Stimulated activated CD4-positive, alpha-beta T cell treated with anti-CD3 and anti-CD28 coated beads, Interleukin-1b, Interleukin-23, amount 100 ng/mL, for 48 hours (primary cell): ENCODE measurements around the gene TFAP2D.

Source experiments
- DNase-seq: peaks from one replicate; pipeline ENCODE4 v3.0.0-alpha.2; 2020

Gene TFAP2D

DNA sequence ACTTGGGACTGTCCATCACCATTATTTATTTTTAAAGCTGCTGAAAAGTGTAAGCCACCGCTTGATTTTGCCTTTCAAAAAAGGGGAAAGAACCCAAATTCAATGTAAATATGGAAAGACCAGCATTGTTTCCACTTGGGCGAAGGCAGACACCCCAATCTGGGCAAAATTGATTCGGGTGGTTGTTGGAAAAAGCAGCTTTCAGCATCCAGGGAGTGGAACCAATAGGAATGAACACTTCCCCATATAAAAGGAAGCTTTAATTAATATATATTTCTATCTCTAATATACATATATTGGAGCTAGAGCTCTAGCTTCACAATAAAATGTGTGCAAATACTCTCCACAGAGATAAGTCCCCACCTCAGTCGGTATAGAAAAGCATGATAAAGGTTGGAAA lies at the start of gene TFAP2D:
Gene TFAP2D (plus strand): TSS at position 301 of the 400 bp plus-strand sequence. CDS start 530 bp downstream, outside the sequence.
- no peak for DNase-seq

DNA sequence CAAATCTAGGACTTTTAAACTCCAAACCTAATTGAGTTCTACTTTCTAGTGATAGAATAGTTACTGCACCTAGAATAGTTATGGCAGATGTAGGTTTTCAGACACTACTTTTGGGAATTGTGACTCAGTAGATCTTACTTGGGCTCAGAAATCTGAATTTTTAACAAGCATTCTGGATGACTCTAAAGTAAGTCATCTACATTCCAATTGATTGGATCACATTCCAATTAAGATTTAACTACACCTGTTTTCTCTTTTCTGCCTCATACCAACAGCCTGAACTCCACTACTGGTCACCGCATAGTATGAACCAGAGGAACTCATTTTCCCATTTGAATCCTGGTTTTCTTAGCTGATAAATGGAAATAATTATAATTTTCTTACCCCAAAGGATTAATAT lies 49.5 kb upstream of the TFAP2D start:
- DNase-seq, result no peak

DNA sequence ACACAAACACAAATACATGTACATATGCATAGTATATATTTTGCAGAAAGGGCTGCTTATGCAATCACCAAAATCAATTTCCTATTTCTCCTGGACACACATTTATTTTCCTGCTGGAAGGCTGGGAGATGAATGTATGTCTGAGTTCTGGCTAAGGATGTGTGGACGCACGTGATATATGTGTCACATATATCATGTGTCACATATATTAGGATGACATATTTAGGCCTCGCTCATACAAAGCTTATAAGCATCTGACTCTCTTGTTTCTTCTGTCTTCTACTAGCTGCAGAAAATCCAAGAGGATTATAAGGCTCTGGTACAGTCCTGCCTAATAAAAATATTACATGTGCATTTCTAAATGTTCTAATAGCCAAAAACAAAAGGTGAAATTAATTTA lies 47.2 kb upstream of the TFAP2D start:
- no peak for DNase-seq

DNA sequence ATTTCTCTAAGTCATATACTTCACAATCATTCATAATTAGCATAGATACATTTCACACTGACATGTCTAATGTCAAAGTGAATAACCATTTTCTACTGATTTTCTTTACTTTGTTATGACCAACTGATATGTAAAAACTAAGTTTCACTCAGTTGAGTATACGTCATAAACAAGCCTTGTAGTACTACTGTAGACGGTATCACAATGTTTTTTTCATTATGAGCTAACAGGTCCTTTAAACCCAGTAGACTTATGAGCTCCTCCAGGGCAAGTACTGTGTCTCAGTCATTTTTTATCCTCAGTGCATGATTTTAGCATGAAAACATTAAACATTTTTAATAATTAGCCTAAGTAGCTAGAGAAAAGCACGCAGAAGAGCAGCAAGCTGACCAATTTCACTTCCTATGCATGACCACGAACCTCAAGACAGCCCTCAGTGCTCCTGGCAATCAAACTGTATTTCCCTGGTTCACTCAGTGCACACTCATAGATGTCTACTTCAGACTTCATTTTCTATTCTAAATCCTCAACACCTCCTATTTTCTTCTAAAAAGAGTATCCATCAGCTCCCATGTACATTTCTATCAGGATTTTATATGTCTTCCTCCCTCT lies 32.0 kb upstream of the TFAP2D start:
- DNase-seq, result no peak

DNA sequence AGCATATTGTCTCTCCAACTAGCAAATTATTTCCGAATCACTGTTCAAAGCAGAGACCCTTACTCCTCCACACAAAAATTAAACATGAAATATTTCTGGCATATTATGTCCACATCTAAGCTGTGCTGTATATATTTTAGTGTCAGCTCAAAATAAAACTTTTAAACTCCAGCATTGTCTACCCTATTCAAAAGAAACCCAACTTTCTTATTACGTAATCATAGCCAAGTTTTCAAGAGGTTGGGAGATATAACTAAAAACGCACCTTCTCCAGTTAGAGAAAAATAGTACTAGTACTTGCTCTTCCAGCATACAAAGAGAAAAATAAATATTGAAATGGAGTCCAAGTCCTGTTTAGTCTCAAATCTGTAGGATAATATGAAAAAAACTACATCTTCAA lies 24.1 kb upstream of the TFAP2D start:
- no peak for DNase-seq

DNA sequence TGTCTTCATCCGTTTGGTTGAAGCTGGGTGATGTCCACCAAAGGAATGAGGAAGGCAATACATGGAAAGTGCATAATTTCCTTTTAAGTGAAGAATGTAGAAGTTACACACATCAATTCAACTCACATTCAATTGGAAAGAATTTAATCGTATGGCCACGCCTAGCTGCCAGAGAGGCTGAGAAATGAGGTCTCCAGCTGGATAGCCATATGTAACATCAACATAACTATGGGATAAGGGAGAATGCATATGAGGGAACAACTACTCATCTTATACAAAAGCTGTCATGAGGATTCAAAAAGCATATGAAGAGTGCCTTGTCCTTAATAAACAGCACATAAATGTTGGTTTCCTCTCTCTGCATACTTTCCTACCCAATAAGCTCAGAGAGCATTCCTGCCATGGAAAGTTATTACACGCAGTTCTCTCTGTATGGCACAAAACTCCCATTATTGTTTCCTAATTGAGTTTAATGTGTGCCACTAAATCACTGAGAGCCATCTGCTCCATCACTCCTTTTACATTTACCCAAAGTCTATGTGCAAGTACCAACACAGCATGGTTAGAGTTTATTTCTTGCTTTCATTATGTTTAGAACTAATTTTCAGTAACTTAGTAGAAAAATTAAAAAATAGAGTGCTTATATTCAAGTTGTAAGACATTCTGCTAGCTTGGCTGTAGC lies 21.4 kb upstream of the TFAP2D start:
- no peak for DNase-seq

DNA sequence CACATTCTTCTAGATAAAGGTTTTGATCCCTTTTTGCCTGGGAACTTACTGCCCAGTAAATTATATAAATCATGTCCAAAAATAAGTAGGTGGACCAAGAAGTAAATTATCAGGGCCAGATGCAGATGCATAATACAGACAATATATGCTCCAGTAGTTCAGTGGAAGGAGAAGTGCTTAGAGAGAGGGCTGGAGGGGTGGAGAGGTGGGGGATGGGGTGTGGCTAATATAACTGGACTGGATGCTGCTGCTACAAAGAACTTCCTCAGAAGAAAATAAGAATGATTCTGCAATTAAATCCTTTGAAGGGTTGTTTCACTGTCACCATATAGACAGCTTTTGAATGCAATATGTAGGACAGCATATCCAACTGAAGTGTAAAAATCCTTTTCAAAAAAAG lies 14.8 kb upstream of the TFAP2D start:
- no peak for DNase-seq

DNA sequence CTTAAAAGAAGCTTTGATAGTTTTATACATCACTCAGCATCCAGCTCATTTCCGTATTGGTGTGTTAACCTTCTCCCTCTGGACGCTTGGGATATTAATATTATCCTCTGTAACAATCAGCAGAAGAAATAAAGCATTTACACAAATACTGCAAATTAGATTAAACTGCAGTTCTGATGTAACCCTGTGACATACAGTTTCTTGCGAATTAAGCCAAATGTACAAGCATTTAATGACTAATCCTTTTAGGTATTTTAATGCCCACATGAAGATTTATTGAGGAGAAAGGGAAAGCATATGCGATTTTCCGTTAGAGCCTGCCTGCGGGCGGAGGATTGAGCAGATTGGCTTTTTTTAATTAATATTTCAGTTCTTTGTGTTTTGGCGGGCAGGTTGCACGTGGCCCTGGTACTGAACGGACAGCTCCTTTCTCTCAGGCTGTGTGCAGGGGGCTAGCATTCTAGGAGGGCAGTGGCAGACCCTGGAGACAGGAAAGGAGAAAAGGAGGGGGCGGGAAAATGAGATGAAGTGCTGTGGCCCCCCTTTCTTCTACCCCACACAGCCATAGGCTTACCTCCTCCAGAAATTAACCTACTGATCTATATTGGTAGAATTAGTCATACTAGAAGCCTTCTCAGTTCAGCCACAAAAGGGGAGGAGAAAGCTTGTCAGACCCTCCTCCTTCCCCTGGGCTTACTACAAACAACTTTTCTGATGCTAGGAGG lies 14.1 kb upstream of the TFAP2D start:
- DNase-seq, result no peak

DNA sequence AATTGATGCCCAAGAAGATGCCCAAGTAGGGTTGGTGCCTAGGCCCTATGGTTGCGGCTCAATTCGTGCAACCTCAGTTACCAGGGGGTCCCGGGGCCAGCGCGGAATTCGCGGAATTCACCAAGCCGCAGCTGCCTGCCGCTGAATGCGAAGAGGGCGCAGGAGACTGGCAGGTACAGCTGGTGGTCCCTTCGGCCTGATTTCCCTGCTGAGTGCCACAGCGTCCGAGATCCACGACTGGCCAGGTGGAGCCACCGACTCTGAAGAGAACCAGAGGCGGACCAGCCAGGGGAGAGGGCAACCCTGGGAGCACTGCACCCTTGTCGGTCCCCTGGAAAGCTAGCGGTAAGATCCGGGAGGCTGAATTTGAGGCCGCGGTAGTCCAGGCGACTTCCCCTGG lies 6.8 kb upstream of the TFAP2D start:
- DNase-seq, result no peak

DNA sequence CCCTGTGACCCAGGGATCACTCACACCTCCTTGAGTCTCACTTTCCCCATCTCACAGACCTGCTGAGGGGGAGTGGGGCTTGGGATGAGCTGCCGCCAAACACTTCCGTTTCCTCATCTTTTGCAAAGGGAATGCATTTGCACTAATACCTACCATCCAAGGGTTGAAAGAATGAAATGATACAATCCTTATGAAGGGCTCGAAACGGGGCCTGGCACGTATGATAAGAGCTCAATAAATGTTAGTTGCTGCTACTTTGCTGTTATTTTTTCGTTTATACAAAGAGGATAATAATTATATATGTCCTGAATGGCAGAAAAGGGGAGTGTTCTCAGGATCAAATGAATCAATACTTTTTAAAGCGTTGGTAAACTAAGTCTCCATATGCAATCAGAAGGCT lies 6.1 kb upstream of the TFAP2D start:
- no peak for DNase-seq

DNA sequence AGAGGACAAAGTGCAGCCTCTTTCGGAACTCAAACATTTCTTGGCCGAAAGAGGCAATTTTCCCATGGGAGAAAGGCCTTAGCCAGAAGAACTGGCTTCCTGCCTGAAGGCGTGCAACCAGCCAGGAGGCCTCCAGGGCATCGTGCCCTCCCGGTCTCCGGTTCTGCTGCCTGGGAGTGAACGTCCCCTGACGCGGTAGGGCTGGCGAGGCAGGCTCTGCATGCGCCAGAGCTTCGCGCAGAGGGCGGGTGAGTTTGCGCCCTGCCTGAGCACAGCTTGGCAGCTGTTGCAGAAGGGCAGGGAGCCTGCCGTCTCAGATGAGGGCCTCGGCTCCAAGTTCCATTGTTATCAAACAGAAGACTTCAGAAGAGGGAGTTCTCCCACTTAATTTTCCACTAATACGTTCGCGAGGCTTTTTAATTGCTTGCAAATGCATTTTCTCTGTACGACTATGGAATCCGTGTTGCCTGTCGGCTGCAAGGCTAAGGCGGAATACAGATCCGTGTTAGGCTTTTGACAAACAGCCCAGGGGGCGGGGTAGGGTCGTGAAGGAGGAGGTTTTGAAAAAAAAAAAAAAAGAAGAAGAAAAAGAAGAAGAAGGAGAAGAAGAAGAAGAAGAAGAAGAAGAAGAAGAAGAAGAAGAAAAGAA lies 5.5 kb upstream of the TFAP2D start:
- no peak for DNase-seq

DNA sequence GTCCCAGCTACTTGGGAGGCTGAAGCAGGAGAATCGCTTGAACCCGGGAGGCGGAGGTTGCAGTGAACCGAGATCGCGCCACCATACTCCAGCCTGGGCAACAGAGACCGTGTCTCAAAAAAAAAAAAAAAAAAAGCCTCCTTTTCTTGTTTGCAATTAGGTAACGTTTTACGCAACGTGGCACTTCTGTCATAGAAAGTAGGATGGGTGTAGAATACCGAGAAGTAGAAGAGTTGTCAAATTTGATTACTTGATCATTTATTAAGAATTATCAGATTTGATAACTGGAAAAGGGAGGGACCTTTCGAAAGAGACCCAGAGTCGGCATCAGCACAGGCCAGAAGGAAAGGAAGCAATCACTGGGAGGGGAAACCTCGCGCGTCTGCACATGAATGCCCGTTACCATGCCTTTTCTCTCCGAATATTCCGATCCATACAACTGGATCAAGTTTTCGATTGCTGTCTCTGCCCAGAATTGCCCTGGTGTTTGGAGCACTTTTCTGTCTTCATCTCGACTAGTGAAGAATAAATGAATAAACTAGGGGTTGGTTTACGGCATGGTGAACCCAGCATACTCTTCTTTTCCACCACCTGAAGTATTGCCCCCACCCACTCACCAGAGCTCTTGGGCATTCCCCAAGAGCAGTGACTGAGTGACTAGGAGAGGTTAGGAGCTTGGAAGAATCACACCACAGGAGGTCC lies 4.5 kb upstream of the TFAP2D start:
- DNase-seq, result no peak

DNA sequence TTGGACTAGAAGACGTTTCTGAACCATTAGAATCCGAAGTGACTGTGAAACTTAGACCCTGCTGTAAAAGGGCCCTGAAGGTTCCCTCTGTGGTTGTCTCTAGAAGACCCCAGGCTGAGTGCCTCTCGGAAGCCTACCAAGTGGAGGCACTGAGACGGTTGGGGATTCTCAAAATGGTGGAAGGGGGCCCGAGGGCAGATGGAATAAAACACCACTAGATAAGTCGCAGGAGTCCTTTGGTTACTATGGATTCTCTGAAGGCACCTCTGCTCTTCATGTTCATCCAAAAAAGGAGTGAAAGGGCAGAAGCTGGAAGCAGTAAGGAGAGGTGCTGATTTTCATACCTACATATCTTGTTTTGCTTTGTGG lies 4.0 kb upstream of the TFAP2D start:
- no peak for DNase-seq

DNA sequence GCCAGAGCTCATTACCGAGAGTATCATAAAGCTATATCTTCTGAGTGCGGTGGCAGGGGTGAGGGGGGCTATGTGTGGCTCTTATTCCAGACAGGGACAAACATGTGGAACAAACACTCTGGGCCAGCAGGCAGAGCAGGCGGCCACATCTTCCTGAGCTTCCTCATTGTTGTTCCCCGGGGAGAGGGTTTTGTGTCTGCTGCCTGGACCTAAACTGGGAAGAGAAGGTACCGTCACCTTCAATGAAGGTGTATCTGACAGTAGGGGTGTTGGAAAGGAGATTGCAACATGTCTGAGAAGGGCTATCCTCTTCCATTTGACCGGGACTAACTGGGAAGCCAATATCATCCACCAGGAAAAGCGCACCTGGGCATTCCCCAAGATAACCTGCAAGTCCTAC lies 1.6 kb upstream of the TFAP2D start:
- DNase-seq, result no peak

DNA sequence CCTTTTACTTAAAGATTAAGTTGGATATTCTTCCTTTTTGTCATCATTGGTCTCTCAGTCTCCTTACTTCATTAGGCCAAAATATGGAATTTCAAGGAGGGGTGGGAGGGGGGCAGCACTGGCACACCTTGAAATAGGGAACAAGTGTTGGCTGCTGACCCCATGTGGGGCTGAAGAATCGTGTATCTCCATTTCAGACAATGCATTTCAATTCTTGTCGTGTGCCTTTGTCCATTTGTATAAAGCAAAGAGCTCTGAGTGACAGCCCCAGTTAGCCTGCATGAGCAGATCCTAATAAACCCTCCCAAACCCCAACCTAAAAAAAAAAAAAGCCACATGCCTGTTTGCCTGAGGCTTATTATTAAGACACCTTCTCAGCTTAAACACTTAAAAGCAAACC lies 1.0 kb upstream of the TFAP2D start:
- no peak for DNase-seq

DNA sequence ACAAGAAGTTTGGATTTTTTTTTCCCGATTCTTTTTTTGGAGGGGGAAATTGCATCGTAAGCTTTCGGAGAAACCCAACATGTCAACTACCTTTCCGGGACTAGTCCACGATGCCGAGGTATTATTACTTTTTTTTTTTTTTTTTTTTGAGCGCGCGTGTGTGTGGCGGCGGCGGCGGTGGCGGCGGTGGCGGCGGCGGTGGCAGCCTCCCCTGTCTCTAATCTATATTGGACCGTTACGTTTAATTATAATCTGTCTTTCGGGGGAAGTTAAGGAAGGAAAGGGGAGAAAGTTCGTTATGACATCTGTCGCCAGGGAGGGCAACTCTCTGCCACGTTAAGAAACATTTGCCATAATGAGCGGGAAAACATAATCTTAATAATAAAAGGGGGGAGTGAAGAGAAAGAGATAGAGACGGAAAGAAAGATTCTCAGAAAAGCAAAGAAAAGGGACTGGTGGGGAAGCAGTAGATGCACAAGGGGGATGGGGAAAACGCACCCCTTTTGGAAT lies 706 bp downstream of the TFAP2D start:
- no peak for DNase-seq

DNA sequence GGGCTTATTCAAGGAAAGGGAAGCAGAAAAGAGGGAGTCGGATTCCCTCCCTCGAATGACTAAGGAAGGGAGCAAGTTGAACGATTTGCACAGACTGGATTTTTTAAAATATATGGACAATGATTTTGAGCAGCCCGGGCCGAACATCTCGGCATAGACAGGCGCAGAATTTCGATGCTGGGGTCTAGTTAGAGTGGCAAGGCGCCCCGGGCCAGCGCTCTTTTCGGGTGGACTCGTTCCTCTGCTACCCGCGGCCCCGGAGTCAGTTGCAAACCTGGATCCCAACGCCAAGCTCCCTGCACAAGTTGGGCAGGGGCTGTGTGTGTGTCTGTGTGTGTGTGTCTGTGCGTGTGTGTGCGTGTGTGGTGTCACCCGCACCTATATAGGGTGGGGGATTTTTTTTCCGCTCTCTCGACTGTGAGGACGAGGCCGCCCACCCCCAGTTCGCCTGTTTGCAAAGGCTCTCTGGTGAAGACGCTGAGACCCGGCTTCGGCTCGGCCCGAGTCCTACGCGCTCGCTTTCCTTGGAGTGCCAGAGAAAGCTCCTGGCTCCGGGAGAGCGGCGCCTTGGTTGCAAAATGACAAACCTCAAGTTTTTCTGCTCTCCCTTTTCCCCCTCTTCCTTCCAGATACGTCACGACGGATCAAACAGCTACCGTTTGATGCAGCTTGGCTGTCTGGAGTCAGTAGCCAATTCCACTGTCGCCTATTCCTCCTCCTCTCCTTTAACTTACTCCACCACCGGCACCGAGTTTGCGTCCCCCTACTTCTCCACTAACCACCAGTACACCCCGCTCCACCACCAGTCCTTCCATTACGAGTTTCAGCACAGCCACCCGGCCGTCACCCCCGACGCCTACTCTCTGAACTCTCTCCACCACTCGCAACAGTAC lies 1.4 kb downstream of the TFAP2D start:
- no peak for DNase-seq

DNA sequence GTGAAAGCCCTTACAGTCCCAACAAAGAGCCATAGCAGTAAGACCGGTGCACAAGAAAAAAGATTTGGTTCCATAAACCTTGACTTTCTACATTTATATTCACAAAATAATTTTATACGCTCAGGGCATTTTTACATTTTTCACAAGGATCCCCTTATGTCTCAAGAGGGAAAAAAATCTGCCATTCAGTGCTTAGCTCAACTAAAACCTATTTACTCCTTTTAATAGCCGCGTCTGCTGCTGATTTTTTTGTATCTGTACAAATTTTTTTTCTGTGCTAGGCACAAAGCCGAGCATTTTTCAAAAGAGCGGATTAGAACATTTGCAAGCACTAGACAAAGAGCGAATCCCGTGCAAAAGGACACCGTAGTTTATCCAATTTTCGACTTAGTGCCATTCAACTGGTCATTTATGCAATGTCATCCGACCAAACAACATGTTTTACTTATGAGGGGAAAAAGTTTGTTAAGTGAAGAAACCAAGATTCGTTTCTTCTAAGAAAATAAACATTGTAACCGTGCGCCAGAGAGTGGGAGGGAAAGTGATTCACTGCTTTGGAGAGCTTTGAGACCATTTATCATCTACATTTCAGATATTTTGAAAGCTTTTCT lies 3.7 kb downstream of the TFAP2D start:
- DNase-seq, result no peak

DNA sequence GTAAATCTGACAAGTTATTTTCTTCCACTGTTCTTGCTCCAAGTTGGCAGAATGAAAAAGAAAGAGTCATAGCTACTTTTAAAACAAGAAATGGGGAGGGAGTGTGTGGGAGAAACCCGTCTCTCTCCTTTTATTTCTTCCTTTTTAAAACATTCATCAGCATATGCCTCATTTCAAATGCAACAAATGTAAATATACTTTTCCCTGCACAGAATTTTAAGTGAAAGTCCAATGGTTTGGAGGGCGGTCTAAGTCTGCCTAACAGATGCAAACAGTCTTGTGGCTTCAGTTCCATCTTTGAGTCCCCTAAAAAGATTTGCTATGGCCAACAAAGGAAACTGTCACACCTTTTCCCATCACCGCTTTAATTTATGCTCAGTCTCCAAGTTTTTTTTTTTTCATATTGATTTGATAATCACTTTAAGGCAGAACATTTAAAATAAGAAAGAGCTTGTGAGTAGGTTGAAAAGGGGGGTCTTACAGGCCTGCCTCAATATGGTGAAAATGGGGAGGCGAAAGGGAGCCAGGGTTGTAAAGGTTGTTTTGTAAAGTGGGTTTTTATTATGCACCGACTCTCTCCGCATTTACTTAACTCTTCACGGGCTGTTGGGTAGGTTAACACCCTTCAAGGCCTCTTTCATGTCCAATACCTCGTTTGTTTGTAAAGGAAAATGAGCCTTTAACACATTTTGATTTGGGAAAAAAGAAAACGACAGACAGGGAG lies 4.6 kb downstream of the TFAP2D start:
- DNase-seq, result no peak

DNA sequence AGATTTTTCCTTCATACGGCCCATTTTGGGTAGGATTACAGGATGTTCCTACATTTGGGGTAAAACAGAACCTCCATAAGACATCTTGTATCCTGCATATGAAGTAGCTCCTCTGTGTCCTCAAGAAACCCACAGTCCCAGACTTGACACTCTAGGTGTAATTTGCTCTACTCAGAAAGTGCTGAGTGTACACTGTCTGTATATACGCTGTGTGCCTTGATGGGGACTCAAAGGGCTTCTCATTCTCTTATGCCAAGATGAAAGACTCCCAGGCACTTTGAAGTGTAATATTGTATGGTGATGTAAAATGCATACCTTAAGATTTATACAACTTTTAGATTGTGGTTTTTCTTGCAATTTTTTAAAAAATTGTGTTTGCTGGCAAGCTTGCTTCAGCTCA lies 5.2 kb downstream of the TFAP2D start:
- DNase-seq, result no peak

DNA sequence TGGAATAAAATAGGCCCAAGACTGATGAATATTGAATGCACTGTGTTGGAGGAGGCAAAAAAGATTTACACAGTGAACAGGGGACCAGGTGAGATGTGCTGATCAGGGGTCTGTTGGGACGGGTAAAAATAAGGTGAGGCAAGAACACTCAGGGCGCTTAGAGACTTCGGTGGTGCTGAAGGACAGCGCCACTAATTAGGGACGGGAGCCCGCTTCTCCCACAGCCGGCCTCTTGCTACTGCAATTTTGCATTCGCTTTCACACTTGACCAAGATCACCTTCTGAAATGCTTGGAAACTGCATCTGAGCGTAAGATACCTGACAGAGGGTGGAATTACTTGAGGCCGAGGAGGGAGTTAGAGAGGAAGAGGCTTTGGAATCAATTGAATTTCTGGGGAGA lies 7.3 kb downstream of the TFAP2D start:
- no peak for DNase-seq
